Osteoblast (primary cell): Measurements from ENCODE around the gene CALU. TPM values are rescaled to one million over a fixed set of nuclear protein-coding genes. Genes with fewer than 3 reads are reported as not detected.

ENCODE experiments used
- DNase-seq: peaks from one replicate; pipeline ENCODE4 v3.0.0; 2011; ENCODE audit warnings: low spot score, mixed read lengths; ENCODE audit not compliant: insufficient read length; ENCODE audit errors: missing footprints
- H2AFZ ChIP-seq: 2 replicates; pipeline ENCODE4 v1.6.0; 2011; ENCODE audit warnings: mild to moderate bottlenecking, low read length
- H3K27ac ChIP-seq: 2 replicates; pipeline ENCODE4 v1.5.1; 2011; ENCODE audit warnings: mild to moderate bottlenecking, low read depth, low read length, moderate library complexity
- H3K27me3 ChIP-seq: 2 replicates; pipeline ENCODE4 v1.6.0; 2012; ENCODE audit warnings: mild to moderate bottlenecking, control low read depth, inconsistent platforms, low read length, moderate library complexity; ENCODE audit not compliant: insufficient read depth
- H3K36me3 ChIP-seq: 2 replicates; pipeline ENCODE4 v1.5.1; 2011; ENCODE audit warnings: mild to moderate bottlenecking, low read length, control low read depth, moderate library complexity; ENCODE audit not compliant: insufficient read depth
- H3K4me1 ChIP-seq: 2 replicates; pipeline ENCODE4 v1.5.1; 2011; ENCODE audit warnings: mild to moderate bottlenecking, low read length, control low read depth, moderate library complexity; ENCODE audit not compliant: insufficient read depth
- H3K4me2 ChIP-seq: 2 replicates; pipeline ENCODE4 v1.6.0; 2011; ENCODE audit warnings: mild to moderate bottlenecking, low read length; ENCODE audit not compliant: insufficient read depth
- H3K4me3 ChIP-seq: fragments of 200-600 bp; sonication (generic); 3 replicates; pipeline ENCODE4 v1.5.1; 2012; ENCODE audit warnings: mild to moderate bottlenecking, low read length, inconsistent platforms; ENCODE audit not compliant: insufficient read depth
- H3K79me2 ChIP-seq: 2 replicates; pipeline ENCODE4 v1.6.0; 2012; ENCODE audit warnings: mild to moderate bottlenecking, low read length, control low read depth, inconsistent platforms; ENCODE audit not compliant: insufficient read depth
- H3K9me3 ChIP-seq: 2 replicates; pipeline ENCODE4 v1.5.1; 2011; ENCODE audit warnings: low read depth, low read length, control low read depth
- H4K20me1 ChIP-seq: 2 replicates; pipeline ENCODE4 v1.6.0; 2012; ENCODE audit warnings: mild to moderate bottlenecking, low read length, control low read depth; ENCODE audit not compliant: insufficient read depth
- CTCF ChIP-seq: IDR thresholded peaks from 2 replicates; pipeline ENCODE4 v1.5.1; 2011; ENCODE audit warnings: mild to moderate bottlenecking, low read depth, low read length, moderate library complexity; ENCODE audit errors: extremely low read depth
- total RNA-seq: library from RNA; depleted of rRNA; stranded (reverse); fragments of >200 nt; gene quantifications from 2 replicates; pipeline ENCODE4 v1.2.3, GENCODE V29; 2012

CALU gene
- total RNA-seq, 1 donor = 708 TPM

- no peaks in the 10 kb centered on the region for H3K27me3 ChIP-seq
- DNase-seq = no peak
- no peak for TF ChIP-seq CTCF
- H3K4me1 ChIP-seq = no peaks in the 10 kb centered on the region
- peaks cover 97% of the 10 kb centered on the region for H3K36me3 ChIP-seq
- H4K20me1 ChIP-seq = peaks cover 64% of the 10 kb centered on the region
- no peak overlapping the region for H2AFZ ChIP-seq
- no peaks in the 10 kb centered on the region for H3K9me3 ChIP-seq
- no peak overlapping the region for H3K27ac ChIP-seq
- H3K4me3 ChIP-seq = no peak overlapping the region
- H3K79me2 ChIP-seq = peaks cover 77% of the 10 kb centered on the region
- no peak overlapping the region for H3K4me2 ChIP-seq
Measured at GRCh38 chr7:128763541-128763940, 24.4 kb downstream of the CALU start.

GRCh38 chr7:128767475-128768110 lies 28.4 kb downstream of the CALU start:
- H4K20me1 ChIP-seq = peaks cover 66% of the 10 kb centered on the region
- no peak overlapping the region for H3K27ac ChIP-seq
- no peak overlapping the region for H2AFZ ChIP-seq
- no peaks in the 10 kb centered on the region for H3K4me1 ChIP-seq
- H3K27me3 ChIP-seq = no peaks in the 10 kb centered on the region
- no peak for TF ChIP-seq CTCF
- H3K4me2 ChIP-seq = no peak overlapping the region
- DNase-seq = no peak
- H3K36me3 ChIP-seq = peaks cover 95% of the 10 kb centered on the region
- no peaks in the 10 kb centered on the region for H3K9me3 ChIP-seq
- no peak overlapping the region for H3K4me3 ChIP-seq
- peaks cover 45% of the 10 kb centered on the region for H3K79me2 ChIP-seq

- Histone ChIP-seq H3K9me3 (no peaks in the 10 kb centered on the region), H3K4me2 (no peak overlapping the region), H3K4me1 (no peaks in the 10 kb centered on the region), H3K79me2 (peaks cover 23% of the 10 kb centered on the region), H2AFZ (no peak overlapping the region), H3K36me3 (peaks cover 95% of the 10 kb centered on the region), H4K20me1 (peaks cover 59% of the 10 kb centered on the region), H3K4me3 (no peak overlapping the region), H3K27ac (peak overlapping the region; percentile 26), H3K27me3 (no peaks in the 10 kb centered on the region)
- no peak for DNase-seq
- TF ChIP-seq CTCF = no peak
Measured at GRCh38 chr7:128770233-128770632, 31.1 kb downstream of the CALU start.

- Histone ChIP-seq H3K27ac (no peak overlapping the region), H4K20me1 (peaks cover 39% of the 10 kb centered on the region), H3K27me3 (no peaks in the 10 kb centered on the region), H3K9me3 (peaks cover 3% of the 10 kb centered on the region), H3K4me3 (no peak overlapping the region), H3K4me1 (no peaks in the 10 kb centered on the region), H3K4me2 (no peak overlapping the region), H3K79me2 (peaks cover 2% of the 10 kb centered on the region), H2AFZ (no peak overlapping the region), H3K36me3 (peaks cover 67% of the 10 kb centered on the region)
- no peak for DNase-seq
- TF ChIP-seq CTCF = no peak
Measured at GRCh38 chr7:128773604-128774003, 34.4 kb downstream of the CALU start.
